ENCODE measurements around the gene ETS1.

GRCh38 chr11:128581561-128582272, 5.6 kb downstream of the ETS1 start:
- TF ChIP-seq CTCF (IDR thresholded peaks at IDR 0.05) (no peak), POLR2A (IDR thresholded peaks at IDR 0.05) (no peak), POLR2AphosphoS5 (IDR thresholded peaks at IDR 0.05) (no peak), EP300 (IDR thresholded peaks at IDR 0.05; ENCODE audit: low read depth) (no peak)

Data from transverse colon (tissue), 4 donors.